GM18873 (cell line): ENCODE measurements around the gene FAM83E.
"Not testable (repeated sequence)": the region's sequence is repeated elsewhere in the genome, so short reads cannot be mapped to it uniquely, and the experiment has no call there.

Source experiments
- ATAC-seq: cut with Tn5 transposase; IDR thresholded peaks from one replicate; pipeline ENCODE4 v1.9.1; 2021; ENCODE audit warnings: mild to moderate bottlenecking, moderate library complexity, moderate number of reproducible peaks; ENCODE audit not compliant: unreplicated experiment, low FRiP score

Gene FAM83E

GRCh38 chr19:48642862-48643261, 28.0 kb upstream of the FAM83E start:
- no peak for ATAC-seq

DNA sequence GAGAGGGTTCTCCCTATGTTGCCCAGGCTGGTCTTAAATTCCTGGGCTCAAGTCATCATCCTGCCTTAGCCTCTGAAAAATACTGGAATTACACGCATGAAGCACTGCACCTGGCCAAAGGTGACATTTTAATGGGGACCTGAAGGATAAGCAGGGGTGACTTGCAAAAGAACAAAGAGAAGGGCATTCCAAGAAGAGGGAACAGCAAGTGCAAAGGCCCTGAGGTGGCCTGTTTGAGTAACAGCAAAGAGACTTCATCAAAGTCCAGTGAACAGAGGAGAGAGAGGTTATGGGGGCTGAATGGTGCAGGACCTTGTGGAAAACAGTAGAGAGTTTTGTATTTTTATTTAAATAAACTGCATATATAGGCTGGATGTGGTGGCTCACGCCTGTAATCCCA, 27.0 kb upstream of the FAM83E start:
- no peak for ATAC-seq

GRCh38 chr19:48639483-48640375, 24.9 kb upstream of the FAM83E start:
- ATAC-seq, result no peak

DNA sequence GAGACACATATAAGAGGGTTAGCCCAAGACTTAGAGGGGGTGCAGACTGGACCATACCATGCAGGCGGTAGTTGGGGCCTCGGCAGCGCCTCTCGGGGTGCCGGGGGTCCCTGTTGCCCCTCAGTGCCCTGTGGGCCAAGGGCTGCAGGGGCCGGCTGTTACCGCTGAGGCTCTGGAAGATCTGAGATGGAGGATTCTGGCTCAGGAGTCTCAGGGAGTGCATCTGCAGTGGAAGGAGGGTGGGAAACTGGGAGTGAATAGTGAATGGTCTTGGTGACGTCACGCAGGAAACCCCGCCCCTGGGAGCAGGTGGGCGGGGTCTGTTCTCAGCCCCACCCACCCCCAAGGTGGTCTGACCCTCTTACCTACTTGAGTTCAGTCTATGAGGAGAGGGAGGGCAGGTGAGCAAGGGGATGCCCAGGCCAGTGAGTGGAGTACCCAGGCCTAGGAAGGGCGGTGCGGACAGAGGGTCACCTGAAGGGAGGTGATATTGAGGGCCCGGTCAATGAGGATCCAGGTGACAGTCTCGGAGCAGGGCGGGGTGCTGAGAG, 24.0 kb upstream of the FAM83E start:
- no peak for ATAC-seq

GRCh38 chr19:48637948-48638830, 23.3 kb upstream of the FAM83E start:
- peak; percentile 21 for ATAC-seq

DNA sequence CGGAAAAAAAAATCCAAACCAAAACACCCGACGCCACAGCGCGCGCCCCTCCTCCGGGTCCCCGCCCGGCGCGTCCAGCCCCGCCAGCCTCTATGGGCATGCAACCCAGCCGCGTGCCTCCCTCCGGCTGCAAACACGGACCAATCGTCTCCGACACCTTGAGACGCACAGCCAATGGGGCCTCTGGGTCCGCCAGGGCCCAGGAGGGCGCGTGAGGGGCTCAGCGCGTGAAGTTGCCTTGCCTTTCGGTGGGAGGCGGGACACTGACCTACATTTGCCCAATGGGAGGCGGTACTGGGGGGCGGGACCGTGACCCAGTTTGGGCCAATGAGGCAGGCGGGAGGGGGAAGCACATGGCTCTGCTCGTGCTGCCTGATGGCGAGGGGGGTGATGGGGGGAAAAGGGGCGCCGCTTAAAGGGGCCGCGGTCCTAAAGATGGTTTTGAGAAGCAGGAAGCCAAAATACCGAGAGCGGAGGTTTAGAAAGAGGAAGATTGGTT, 22.6 kb upstream of the FAM83E start:
- peak; percentile 57 for ATAC-seq

DNA sequence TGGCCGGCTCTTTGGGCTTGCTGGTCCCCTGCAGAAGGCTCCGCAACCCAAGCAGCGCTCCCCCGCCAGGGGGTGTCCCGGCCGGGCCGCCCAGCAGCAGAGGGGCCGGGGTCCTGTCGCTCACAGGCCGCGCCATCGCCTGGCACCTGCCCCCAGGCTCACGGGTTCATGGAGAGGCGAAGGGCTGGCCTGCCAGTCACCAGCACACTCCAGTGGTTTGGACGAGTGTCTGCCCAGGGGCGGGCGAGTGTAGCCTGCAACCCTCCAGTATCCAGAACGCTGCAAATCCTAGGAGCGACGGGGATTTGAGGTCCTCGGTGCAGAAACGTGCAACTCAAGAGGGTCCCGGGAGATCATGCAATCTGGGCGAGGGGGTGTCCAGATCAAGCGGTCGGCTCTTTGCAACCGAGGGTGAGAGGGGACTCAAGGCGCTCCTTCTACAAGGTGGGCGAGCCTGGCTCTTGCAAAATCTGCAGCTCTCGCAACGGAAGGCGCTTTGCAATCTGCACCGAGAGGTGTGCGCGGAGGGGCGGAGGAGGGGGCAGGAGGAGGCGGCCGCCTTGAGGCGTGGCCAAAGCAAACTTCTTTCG, 22.1 kb upstream of the FAM83E start, which contains the start of gene DBP:
TSS of gene DBP (minus strand) at position 521 of the 590 bp plus-strand sequence. CDS start at position 136, 385 bp downstream.
- no peak for ATAC-seq

GRCh38 chr19:48635966-48636858, 21.3 kb upstream of the FAM83E start:
- no peak for ATAC-seq

DNA sequence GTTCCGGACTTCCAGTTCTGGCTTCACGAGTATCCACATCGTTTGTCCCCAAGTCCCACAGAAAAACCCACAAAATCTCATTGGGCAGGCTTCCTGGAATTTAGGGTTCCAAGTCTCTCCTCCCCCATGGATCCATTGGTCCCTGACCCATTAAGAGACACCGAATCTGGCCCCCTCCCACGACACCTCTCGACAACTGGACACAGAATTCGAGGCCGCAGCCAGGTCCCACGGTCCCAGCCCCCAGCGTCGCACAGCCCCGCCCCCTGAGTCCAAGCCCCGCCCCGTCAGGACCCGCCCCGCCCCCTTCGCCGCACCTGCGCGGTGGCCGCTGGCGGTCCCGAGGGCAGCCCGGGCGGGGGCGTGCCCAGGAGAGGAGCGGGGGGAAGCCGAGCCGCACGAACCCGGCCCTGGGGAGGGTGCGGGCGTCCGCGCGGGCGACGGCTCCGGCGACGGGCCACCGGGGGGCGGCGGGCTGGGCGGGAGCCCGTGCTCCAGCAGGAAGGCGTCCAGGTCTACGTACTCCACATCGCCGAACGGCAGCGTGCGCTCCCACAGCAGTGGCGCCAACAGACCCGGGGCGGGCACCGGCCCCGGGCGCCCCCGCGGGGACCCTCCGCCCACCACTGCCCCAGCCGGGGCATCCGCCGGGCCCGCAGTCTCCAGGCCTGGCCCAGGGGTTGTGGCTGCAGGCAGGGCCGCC, 20.5 kb upstream of the FAM83E start:
- no peak for ATAC-seq

DNA sequence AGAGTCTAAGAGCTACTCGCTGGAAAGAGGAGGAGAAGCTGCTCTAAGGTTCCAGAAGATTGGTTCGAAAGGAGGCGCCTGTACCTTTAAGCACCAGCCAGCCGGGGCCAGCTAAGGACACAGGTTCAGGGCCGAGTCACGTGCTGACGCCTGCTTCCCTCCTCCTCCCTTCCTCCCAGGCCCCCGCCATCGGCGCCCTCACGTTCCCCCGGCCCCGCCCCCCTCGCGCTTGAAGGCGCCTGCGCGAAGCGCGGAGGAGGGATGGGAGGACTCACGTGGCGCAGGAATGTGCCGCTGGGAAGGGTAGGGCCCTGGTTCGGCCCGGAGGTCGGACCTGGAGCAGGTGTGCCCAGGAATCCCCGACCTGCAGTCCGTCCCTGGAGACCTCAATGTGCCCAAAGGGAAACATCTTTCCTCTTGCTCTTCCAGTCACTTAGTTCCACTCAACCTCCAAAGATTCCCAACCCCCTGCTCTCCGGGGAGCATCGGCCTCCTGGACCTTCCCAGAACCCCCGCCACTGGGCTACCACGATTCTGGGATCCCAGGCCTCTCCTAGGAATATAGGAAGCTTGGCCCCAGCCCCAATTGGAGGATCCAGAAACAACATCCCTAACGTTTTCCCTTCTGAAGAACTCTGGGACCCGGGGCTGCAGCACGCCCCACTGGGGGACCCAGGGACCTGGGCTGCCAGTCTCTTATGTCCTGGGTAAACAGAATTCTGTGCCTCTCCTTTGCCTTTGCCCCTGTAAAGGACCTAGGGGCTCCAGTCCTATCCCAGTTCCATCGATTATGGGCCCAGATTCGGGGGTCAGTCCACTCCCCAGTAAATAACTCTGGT, 19.8 kb upstream of the FAM83E start:
- no peak for ATAC-seq

DNA sequence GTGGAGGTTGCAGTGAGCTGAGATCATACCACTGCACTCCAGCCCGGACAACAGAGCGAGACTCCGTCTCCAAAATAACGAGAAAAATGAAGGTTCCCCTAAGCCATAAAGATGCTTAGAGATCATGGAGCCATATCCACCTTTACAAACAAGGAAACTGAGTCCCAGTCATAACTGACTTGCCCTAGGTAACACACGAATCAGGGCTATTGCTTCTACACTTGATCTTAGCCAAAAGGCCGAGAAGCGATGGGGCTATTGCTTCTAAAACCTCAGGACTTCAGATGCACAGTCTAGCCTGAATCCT, 19.1 kb upstream of the FAM83E start:
- ATAC-seq, result no peak

- no peak for ATAC-seq
These were observed 18.5 kb upstream of the FAM83E start for GRCh38 chr19:48633148-48634035.

DNA sequence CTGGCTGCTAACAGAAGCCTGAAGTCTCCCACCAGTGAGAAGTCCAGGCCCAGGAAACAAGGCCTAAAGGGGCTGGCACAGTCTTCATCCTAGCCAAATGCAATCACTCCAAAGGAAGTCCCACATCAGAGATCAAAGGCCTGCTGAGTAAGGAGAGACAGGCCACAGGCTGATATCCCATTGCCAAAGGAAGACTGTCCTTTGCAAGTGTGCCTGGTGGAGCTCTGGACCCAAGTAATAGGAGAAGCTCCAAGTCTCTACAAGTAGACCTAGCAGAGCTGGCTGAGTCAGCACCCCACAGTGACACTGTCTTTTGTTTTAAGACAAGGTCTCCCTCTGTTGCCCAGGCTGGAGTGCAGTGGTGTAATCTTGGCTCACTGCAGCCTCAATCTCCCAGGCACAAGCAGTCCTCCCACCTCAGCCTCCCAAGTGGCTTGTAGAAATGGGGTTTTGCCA, 17.8 kb upstream of the FAM83E start:
- ATAC-seq, result no peak

GRCh38 chr19:48632286-48632685, 17.4 kb upstream of the FAM83E start:
- not testable (repeated sequence) for ATAC-seq

GRCh38 chr19:48631225-48631624, 16.3 kb upstream of the FAM83E start:
- no peak for ATAC-seq

DNA sequence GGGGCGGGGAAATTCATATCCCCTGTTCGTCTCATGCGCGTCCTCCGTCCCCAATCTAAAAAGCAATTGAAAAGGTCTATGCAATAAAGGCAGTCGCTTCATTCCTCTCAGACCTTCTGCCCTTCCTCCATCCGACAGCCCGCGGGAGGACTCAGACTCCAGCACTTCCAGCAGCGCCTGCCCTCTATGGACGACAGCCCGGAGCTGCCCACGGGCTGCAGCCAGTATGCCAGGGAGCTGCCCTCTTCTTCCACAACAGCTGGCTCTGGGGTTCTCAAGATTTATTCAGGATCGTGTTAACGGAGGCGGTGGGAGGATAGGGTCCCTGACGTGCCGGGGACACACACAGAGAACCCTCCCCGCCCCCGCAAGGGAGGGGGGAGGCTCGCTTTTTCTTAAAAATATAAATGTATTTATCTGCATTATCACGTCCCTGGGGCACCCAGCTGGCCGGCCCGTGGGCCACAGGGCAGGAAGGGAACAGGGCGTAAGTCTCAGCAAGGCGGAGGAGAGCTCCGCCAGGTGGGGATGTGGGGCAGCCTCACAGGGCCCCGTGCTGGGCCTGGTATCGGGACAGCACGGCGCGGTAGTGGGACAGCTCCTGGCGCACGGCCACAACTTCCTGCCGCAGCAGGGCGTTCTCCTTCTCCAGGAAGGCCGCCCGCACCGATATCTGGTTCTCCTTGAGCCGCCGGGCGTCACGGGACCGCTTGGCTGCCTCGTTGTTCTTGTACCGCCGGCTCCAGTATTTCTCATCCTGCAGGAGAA, 15.6 kb upstream of the FAM83E start:
- ATAC-seq, result no peak
